Esophagus muscularis mucosa (tissue), 4 donors: ENCODE measurements around the gene RPGRIP1L.
A peak's percentile ranks its signal among the peaks of the same experiment; 100 is the strongest.

ENCODE experiments used
- EP300 ChIP-seq: sonication (generic); formaldehyde crosslinking; IDR thresholded peaks from one replicate; pipeline ENCODE4 v1.6.1; 2017; ENCODE audit warnings: antibody characterized with exemption
- POLR2A ChIP-seq: fragments of 450-650 bp; IDR thresholded peaks from one replicate; pipeline ENCODE4 v1.6.1; 2017; ENCODE audit warnings: antibody characterized with exemption, moderate library complexity, mild to moderate bottlenecking, low read depth
- TF ChIP-seq, protein P1 (sequence below), 3 experiments: fragments of 200-600 bp in 2 of 3; fragments of 450-650 bp in 1 of 3; sonication (generic) in 2 of 3; IDR thresholded peaks; one replicate each; pipeline ENCODE4 v1.5.1; 2017 to 2019; ENCODE audit warnings: antibody characterized with exemption in 3 of 3, mild to moderate bottlenecking in 2 of 3, moderate library complexity in 1 of 3

DNA sequence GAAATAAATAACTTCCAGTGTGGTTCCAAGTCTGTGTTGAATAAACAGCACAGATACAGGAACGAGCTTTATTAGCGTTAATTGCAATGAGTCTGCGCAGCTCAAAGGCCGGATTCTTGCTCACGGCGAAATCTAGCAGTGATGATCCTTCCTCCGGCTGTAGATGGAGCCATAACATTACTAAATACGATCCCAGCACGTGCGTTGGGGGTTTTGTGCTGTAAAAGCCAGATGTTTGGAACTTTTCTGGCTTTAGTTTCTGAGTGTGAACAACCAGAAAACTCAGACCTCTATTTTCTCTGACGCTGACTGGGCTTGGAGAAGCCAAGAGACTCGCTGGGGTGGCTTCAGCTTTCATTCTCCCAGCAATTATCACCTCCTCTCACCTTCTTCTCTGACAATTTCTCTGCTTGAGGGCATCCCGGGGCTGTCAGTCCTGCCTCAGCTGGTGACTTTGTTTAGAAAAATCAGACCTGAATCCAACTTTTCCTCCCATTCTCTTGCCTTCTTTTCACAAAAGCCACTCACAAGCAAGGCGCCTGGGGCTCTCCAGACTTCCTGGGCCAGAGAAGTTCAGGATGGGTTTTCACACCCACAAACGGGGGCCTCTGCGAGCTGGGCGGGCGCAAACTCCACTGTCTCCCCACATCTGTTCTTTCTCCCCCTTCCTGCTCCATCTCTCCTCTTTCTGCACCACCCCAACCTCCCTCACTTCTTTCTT, 153.5 kb downstream of the RPGRIP1L start:
- TF ChIP-seq, protein P1, sequence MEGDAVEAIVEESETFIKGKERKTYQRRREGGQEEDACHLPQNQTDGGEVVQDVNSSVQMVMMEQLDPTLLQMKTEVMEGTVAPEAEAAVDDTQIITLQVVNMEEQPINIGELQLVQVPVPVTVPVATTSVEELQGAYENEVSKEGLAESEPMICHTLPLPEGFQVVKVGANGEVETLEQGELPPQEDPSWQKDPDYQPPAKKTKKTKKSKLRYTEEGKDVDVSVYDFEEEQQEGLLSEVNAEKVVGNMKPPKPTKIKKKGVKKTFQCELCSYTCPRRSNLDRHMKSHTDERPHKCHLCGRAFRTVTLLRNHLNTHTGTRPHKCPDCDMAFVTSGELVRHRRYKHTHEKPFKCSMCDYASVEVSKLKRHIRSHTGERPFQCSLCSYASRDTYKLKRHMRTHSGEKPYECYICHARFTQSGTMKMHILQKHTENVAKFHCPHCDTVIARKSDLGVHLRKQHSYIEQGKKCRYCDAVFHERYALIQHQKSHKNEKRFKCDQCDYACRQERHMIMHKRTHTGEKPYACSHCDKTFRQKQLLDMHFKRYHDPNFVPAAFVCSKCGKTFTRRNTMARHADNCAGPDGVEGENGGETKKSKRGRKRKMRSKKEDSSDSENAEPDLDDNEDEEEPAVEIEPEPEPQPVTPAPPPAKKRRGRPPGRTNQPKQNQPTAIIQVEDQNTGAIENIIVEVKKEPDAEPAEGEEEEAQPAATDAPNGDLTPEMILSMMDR (IDR thresholded peaks at IDR 0.05), result peak; percentile 56 to 69 (median 57)
- TF ChIP-seq POLR2A, result no peak
- TF ChIP-seq EP300, result no peak
